Neural progenitor cell (in vitro differentiated cells): Measurements from ENCODE around the gene CEP164.

Experiments
- EZH2phosphoT487 ChIP-seq: fragments of 200-600 bp; sonication (generic); IDR thresholded peaks from 2 replicates; pipeline ENCODE4 v1.6.1; 2017; ENCODE audit warnings: antibody characterized with exemption
- TF ChIP-seq, protein P1 (sequence below): fragments of 200-600 bp; sonication (generic); IDR thresholded peaks from 2 replicates; pipeline ENCODE4 v1.5.1; 2017; ENCODE audit warnings: antibody characterized with exemption, mild to moderate bottlenecking

DNA sequence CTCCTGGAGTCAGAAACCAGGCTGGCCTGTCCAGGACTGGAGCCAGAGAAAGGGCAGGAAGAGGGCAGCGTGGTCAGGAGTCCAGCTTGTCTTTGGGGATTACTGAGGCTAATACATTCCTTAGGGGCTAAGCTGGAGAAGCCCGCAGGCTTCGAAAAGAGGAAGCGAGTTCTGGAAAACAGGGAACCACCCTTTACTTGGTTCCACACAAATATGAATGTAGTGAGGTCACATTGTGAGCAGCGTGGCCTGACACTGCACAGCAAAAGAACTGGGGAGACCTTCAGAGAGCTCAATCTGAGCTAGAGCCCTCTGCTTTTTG, 132.3 kb downstream of the CEP164 start:
- TF ChIP-seq, protein P1, sequence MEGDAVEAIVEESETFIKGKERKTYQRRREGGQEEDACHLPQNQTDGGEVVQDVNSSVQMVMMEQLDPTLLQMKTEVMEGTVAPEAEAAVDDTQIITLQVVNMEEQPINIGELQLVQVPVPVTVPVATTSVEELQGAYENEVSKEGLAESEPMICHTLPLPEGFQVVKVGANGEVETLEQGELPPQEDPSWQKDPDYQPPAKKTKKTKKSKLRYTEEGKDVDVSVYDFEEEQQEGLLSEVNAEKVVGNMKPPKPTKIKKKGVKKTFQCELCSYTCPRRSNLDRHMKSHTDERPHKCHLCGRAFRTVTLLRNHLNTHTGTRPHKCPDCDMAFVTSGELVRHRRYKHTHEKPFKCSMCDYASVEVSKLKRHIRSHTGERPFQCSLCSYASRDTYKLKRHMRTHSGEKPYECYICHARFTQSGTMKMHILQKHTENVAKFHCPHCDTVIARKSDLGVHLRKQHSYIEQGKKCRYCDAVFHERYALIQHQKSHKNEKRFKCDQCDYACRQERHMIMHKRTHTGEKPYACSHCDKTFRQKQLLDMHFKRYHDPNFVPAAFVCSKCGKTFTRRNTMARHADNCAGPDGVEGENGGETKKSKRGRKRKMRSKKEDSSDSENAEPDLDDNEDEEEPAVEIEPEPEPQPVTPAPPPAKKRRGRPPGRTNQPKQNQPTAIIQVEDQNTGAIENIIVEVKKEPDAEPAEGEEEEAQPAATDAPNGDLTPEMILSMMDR: no peak
- TF ChIP-seq EZH2phosphoT487: no peak
